Ecto neural progenitor cell (in vitro differentiated cells): Measurements from ENCODE around the gene RALGAPA1.
"Not testable (repeated sequence)": the region's sequence is repeated elsewhere in the genome, so short reads cannot be mapped to it uniquely, and the experiment has no call there.

Experiments
- DNase-seq: peaks from one replicate; pipeline ENCODE4 v3.0.0-alpha.2; 2018; ENCODE audit warnings: low spot score

The RALGAPA1 gene

GRCh38 chr14:35808638-35809563 lies at the start of gene RALGAPA1:
Gene RALGAPA1, minus strand, starts transcription at chr14:35809295. Its CDS starts 460 bp downstream, at chr14:35808835.
- DNase-seq, result peak; percentile 92

- DNase-seq, result no peak
Observed at GRCh38 chr14:35858521-35859209, 49.6 kb upstream of the RALGAPA1 start.

GRCh38 chr14:35855876-35856481 lies 46.9 kb upstream of the RALGAPA1 start:
- no peak for DNase-seq

- no peak for DNase-seq
Observed at GRCh38 chr14:35854696-35855270, 45.7 kb upstream of the RALGAPA1 start.

GRCh38 chr14:35853225-35853624 lies 44.1 kb upstream of the RALGAPA1 start:
- DNase-seq, result no peak

- DNase-seq, result no peak
Observed at GRCh38 chr14:35851823-35852222, 42.7 kb upstream of the RALGAPA1 start.

- no peak for DNase-seq
Observed at GRCh38 chr14:35849122-35849521, 40.0 kb upstream of the RALGAPA1 start.

- no peak for DNase-seq
Observed at GRCh38 chr14:35847636-35848035, 38.5 kb upstream of the RALGAPA1 start.

GRCh38 chr14:35844494-35844893 lies 35.4 kb upstream of the RALGAPA1 start:
- no peak for DNase-seq

GRCh38 chr14:35842245-35842644 lies 33.1 kb upstream of the RALGAPA1 start:
- not testable (repeated sequence) for DNase-seq

GRCh38 chr14:35841704-35842103 lies 32.6 kb upstream of the RALGAPA1 start:
- not testable (repeated sequence) for DNase-seq

GRCh38 chr14:35835208-35835982 lies 26.3 kb upstream of the RALGAPA1 start:
- DNase-seq, result no peak

- DNase-seq, result no peak
Observed at GRCh38 chr14:35829449-35829848, 20.4 kb upstream of the RALGAPA1 start.

GRCh38 chr14:35827678-35828472 lies 18.8 kb upstream of the RALGAPA1 start:
- DNase-seq, result no peak

- no peak for DNase-seq
Observed at GRCh38 chr14:35826952-35827416, 17.9 kb upstream of the RALGAPA1 start.

- peak; percentile 98 for DNase-seq
Observed at GRCh38 chr14:35826218-35826951, 17.3 kb upstream of the RALGAPA1 start, which contains the start of gene BRMS1L. Gene BRMS1L, plus strand, starts transcription at chr14:35826338. Its CDS starts 179 bp downstream, at chr14:35826517.

- no peak for DNase-seq
Observed at GRCh38 chr14:35825968-35826217, 16.8 kb upstream of the RALGAPA1 start.

- not testable (repeated sequence) for DNase-seq
Observed at GRCh38 chr14:35824446-35825165, 15.5 kb upstream of the RALGAPA1 start.

- no peak for DNase-seq
Observed at GRCh38 chr14:35822501-35822900, 13.4 kb upstream of the RALGAPA1 start.
